IMR-90 (cell line): ENCODE measurements around the gene ITPR3. TPM values are rescaled to one million over a fixed set of nuclear protein-coding genes. Genes with fewer than 3 reads are reported as not detected.
A peak's percentile ranks its signal among the peaks of the same experiment; 100 is the strongest.

Source experiments
- ATAC-seq: fragments of 200-7000 bp; cut with Tn5 transposase; 2 replicates; pipeline ENCODE4 v1.9.1; 2020; ENCODE audit warnings: low read depth, mild to moderate bottlenecking, moderate library complexity
- BruUV-seq: library from RNA; stranded (reverse); fragments of 400-500 nt; replicated peaks from 2 replicates; lab custom pipeline; 2021; lab: Mats Ljungman, UMichigan
- CTCF ChIA-PET: fragments of 300-600 bp; formaldehyde crosslinking; extraction: SDS; loops from one replicate; lab custom pipeline; 2021; ENCODE audit warnings: antibody characterized with exemption; lab: Yijun Ruan, JAX
- POLR2A ChIA-PET: fragments of 300-600 bp; sonication (Branson Sonifier 250); formaldehyde crosslinking; loops from one replicate; lab custom pipeline; 2022; ENCODE audit warnings: antibody characterized with exemption; ENCODE audit not compliant: unreplicated experiment; lab: Charles Lee
- DNase-seq: peaks from one replicate; pipeline ENCODE4 v3.0.0; 2013
- H2AFZ ChIP-seq: replicated peaks from 2 replicates; pipeline ENCODE3; 2013; ENCODE audit warnings: low read length, mild to moderate bottlenecking; ENCODE audit not compliant: poor library complexity
- H2AK5ac ChIP-seq: 2 replicates; pipeline ENCODE4 v1.6.1; 2013; ENCODE audit warnings: low read depth, low read length, inconsistent platforms
- H2AK9ac ChIP-seq: replicated peaks from 2 replicates; pipeline ENCODE3; 2013; ENCODE audit warnings: mild to moderate bottlenecking, low read depth, low read length, moderate library complexity; ENCODE audit not compliant: poor library complexity
- H2BK120ac ChIP-seq: 2 replicates; pipeline ENCODE4 v1.6.1; 2013; ENCODE audit warnings: low read depth, low read length, inconsistent platforms
- H2BK15ac ChIP-seq: 3 replicates; pipeline ENCODE4 v1.6.1; 2013; ENCODE audit warnings: low read depth, low read length, inconsistent platforms
- H2BK20ac ChIP-seq: 2 replicates; pipeline ENCODE4 v1.6.1; 2013; ENCODE audit warnings: low read depth, mild to moderate bottlenecking, inconsistent platforms, low read length, moderate library complexity
- H2BK5ac ChIP-seq: 2 replicates; pipeline ENCODE4 v1.6.1; 2013; ENCODE audit warnings: mild to moderate bottlenecking, low read depth, low read length, inconsistent platforms; ENCODE audit not compliant: poor library complexity, severe bottlenecking
- H3K14ac ChIP-seq: replicated peaks from 2 replicates; pipeline ENCODE4 v1.6.1; 2013; ENCODE audit warnings: low read depth, low read length, inconsistent platforms
- H3K18ac ChIP-seq: 2 replicates; pipeline ENCODE4 v1.6.1; 2013; ENCODE audit warnings: low read depth, low read length, control low read depth
- H3K23ac ChIP-seq: 2 replicates; pipeline ENCODE4 v1.6.1; 2013; ENCODE audit warnings: low read depth, low read length, inconsistent platforms
- H3K27ac ChIP-seq: 2 replicates; pipeline ENCODE4 v1.5.1; 2013; ENCODE audit warnings: mild to moderate bottlenecking, control low read depth, low read length; ENCODE audit not compliant: insufficient read depth
- H3K27me3 ChIP-seq: 2 replicates; pipeline ENCODE4 v1.6.1; 2013; ENCODE audit warnings: low read length; ENCODE audit not compliant: control insufficient read depth, insufficient read depth
- H3K36me3 ChIP-seq: 2 replicates; pipeline ENCODE4 v1.6.1; 2013; ENCODE audit warnings: low read length, mixed read lengths; ENCODE audit not compliant: control insufficient read depth, insufficient read depth
- H3K4ac ChIP-seq: 2 replicates; pipeline ENCODE4 v1.6.1; 2013; ENCODE audit warnings: low read depth, low read length, inconsistent platforms
- H3K4me1 ChIP-seq: 2 replicates; pipeline ENCODE4 v1.6.1; 2013; ENCODE audit warnings: low read length, mixed read lengths; ENCODE audit not compliant: control insufficient read depth, insufficient read depth
- H3K4me2 ChIP-seq: 2 replicates; pipeline ENCODE4 v1.6.1; 2013; ENCODE audit warnings: low read depth, mild to moderate bottlenecking, control low read depth, low read length, moderate library complexity
- H3K4me3 ChIP-seq: 2 replicates; pipeline ENCODE4 v1.5.1; 2013; ENCODE audit warnings: low read depth, mild to moderate bottlenecking, control low read depth, low read length, moderate library complexity; ENCODE audit not compliant: insufficient read depth
- H3K56ac ChIP-seq: 2 replicates; pipeline ENCODE4 v1.6.1; 2013; ENCODE audit warnings: low read length, inconsistent platforms; ENCODE audit not compliant: insufficient read depth; ENCODE audit errors: extremely low read depth
- H3K79me1 ChIP-seq, 2 experiments: 2 replicates each; pipeline ENCODE4 v1.6.1; 2013; ENCODE audit warnings: low read length in 2 of 2, inconsistent platforms in 1 of 2, low read depth in 1 of 2
- H3K9ac ChIP-seq: 2 replicates; pipeline ENCODE4 v1.6.1; 2013; ENCODE audit warnings: low read depth, low read length, control low read depth
- H3K9me1 ChIP-seq: 2 replicates; pipeline ENCODE4 v1.6.1; 2013; ENCODE audit warnings: low read length, inconsistent platforms; ENCODE audit not compliant: insufficient read depth
- H3K9me3 ChIP-seq: 2 replicates; pipeline ENCODE4 v1.6.1; 2013; ENCODE audit warnings: low read length; ENCODE audit not compliant: control insufficient read depth, insufficient read depth
- H4K20me1 ChIP-seq: 2 replicates; pipeline ENCODE4 v1.6.1; 2013; ENCODE audit warnings: low read length, inconsistent platforms; ENCODE audit not compliant: insufficient read depth
- H4K5ac ChIP-seq: 2 replicates; pipeline ENCODE4 v1.6.1; 2013; ENCODE audit warnings: mild to moderate bottlenecking, low read depth, low read length, control low read depth
- H4K8ac ChIP-seq, 2 experiments: 2 replicates each; pipeline ENCODE4 v1.6.1; 2013; ENCODE audit warnings: low read depth in 2 of 2, low read length in 2 of 2, control low read depth in 1 of 2, inconsistent platforms in 1 of 2
- H4K91ac ChIP-seq: 2 replicates; pipeline ENCODE4 v1.6.1; 2013; ENCODE audit warnings: low read depth, low read length, inconsistent platforms; ENCODE audit not compliant: insufficient read depth
- MXI1 ChIP-seq: IDR thresholded peaks from 2 replicates; pipeline ENCODE4 v1.6.1; 2012; ENCODE audit warnings: low read depth, mild to moderate bottlenecking, low read length, moderate library complexity, borderline replicate concordance
- WGBS, 2 experiments: methylation state at CpG; one replicate each; pipeline versions ENCODE4 v1.1.5 to v1.1.7; 2013; ENCODE audit warnings: missing lambda C conversion rate in 2 of 2; ENCODE audit not compliant: insufficient read length in 1 of 2; ENCODE audit errors: extremely low coverage in 2 of 2; 5-methylcytosine and 5-hydroxymethylcytosine counted together
- dilution Hi-C: fragments of 300-500 bp; cut with HindIII; formaldehyde crosslinking; loops from one replicate; pipeline ENCODE4 v1.14.3; 2018; ENCODE audit warnings: low sequenced_read_pairs; ENCODE audit not compliant: unreplicated experiment
- in situ Hi-C: fragments of 300-500 bp; cut with MboI; formaldehyde crosslinking; loops from 3 replicates; pipeline ENCODE4 v1.14.3; 2019; ENCODE audit warnings: low sequenced_read_pairs, inconsistent platforms, mixed read lengths
- intact Hi-C: fragments of 100-400 bp; cut with micrococcal nuclease; formaldehyde crosslinking; loops from 2 replicates; pipeline ENCODE4 v1.10.0; 2022
- polyA plus RNA-seq, 3 experiments: library from polyadenylated mRNA; depleted of rRNA; stranded (reverse); fragments of >200 nt; gene quantifications; 2 replicates each; pipeline ENCODE4 v1.2.3, GENCODE V29; 2012; ENCODE audit warnings: low replicate concordance in 1 of 3
- total RNA-seq: library from RNA; depleted of rRNA; stranded (reverse); fragments of >200 nt; gene quantifications from 2 replicates; pipeline ENCODE4 v1.2.3, GENCODE V29; 2012

ITPR3 gene
- total and polyA plus RNA-seq, 2 of the 4 experiments (the other 2 are of a cell fraction): 1.6 to 3.7 TPM

GRCh38 chr6:33678233-33678931 lies 57.3 kb downstream of the ITPR3 start:
- dilution Hi-C loops: no loop called here
- Histone ChIP-seq H2BK20ac (no peak overlapping the region), H4K20me1 (no peaks in the 10 kb centered on the region), H3K4me3 (no peak overlapping the region), H3K79me1 (no peaks in the 10 kb centered on the region), H2BK5ac (no peak overlapping the region), H3K4me2 (no peak overlapping the region), H3K9me3 (no peaks in the 10 kb centered on the region), H3K18ac (no peak overlapping the region), H3K9me1 (peaks cover 17% of the 10 kb centered on the region; the same call in 1 of the 2 replicates), H3K4me1 (peaks cover 15% of the 10 kb centered on the region), H2AK5ac (peak overlapping the region; percentile 69; the same call in 1 of the 2 replicates), H2BK15ac (no peak overlapping the region), H2AFZ (peak overlapping the region; percentile 43), H4K5ac (no peak overlapping the region), H3K27me3 (no peaks in the 10 kb centered on the region), H3K23ac (no peak overlapping the region), H4K91ac (no peak overlapping the region), H3K36me3 (no peaks in the 10 kb centered on the region), H3K27ac (no peak overlapping the region), H3K14ac (no peak overlapping the region), H2AK9ac (peak overlapping the region; percentile 42), H3K4ac (0 out of 2 replicates have a peak overlapping the region, but pooled peaks have one; percentile 31), H3K56ac (no peak overlapping the region), H4K8ac (no peak overlapping the region), H2BK120ac (no peak overlapping the region), H3K9ac (no peak overlapping the region)
- POLR2A ChIA-PET: no interaction called here
- CTCF ChIA-PET: no interaction called here
- in situ Hi-C loops: no loop called here
- no TSS peak for BruUV-seq
- TF ChIP-seq MXI1: no peak
- no peak for DNase-seq
- WGBS, 2 experiments: 89% methylated on average over 17 of the region's 24 CpGs; no CpG with 5 or more reads in 1 of the 2 experiments
- intact Hi-C loops: loop anchor here (10.0 kb wide), 1 partner anchor 224 kb away; the partner anchor contains the start of gene ZBTB9
- no peak for ATAC-seq
